DND-41 (cell line): ENCODE measurements around the gene EPN1.

Experiments
- ATAC-seq: fragments of 200-7000 bp; cut with Tn5 transposase; 3 replicates; pipeline ENCODE4 v1.9.1; 2021; ENCODE audit warnings: low read depth; ENCODE audit not compliant: insufficient read depth
- DNase-seq: peaks from one replicate; pipeline ENCODE4 v3.0.0-alpha.2; 2020
- H2AFZ ChIP-seq: 2 replicates; pipeline ENCODE4 v1.6.0; 2012; ENCODE audit warnings: low read depth, low read length
- H3K27ac ChIP-seq: 2 replicates; pipeline ENCODE4 v1.5.1; 2012; ENCODE audit warnings: low read length, inconsistent platforms
- H3K27me3 ChIP-seq: fragments of 200-600 bp; sonication (generic); 2 replicates; pipeline ENCODE4 v1.6.0; 2012; ENCODE audit warnings: low read length, mild to moderate bottlenecking, inconsistent platforms; ENCODE audit not compliant: insufficient read depth, poor library complexity
- H3K36me3 ChIP-seq: 2 replicates; pipeline ENCODE4 v1.5.1; 2012; ENCODE audit warnings: low read length, inconsistent platforms; ENCODE audit not compliant: insufficient read depth
- H3K4me1 ChIP-seq: 2 replicates; pipeline ENCODE4 v1.5.1; 2012; ENCODE audit warnings: mild to moderate bottlenecking, low read length; ENCODE audit not compliant: insufficient read depth
- H3K4me2 ChIP-seq: 2 replicates; pipeline ENCODE4 v1.6.0; 2012; ENCODE audit warnings: mild to moderate bottlenecking, moderate library complexity, low read length, inconsistent platforms; ENCODE audit not compliant: insufficient read depth
- H3K4me3 ChIP-seq, 2 experiments: fragments of 200-600 bp in 1 of 2; shearing (Covaris generic) in 1 of 2; 2 replicates each; pipeline ENCODE4 v1.5.1; 2012 to 2016; ENCODE audit warnings: inconsistent platforms in 2 of 2, low read length in 2 of 2, mild to moderate bottlenecking in 2 of 2, low read depth in 1 of 2, moderate library complexity in 1 of 2
- H3K79me2 ChIP-seq: 2 replicates; pipeline ENCODE4 v1.6.0; 2012; ENCODE audit warnings: low read length, inconsistent platforms; ENCODE audit not compliant: insufficient read depth
- H3K9ac ChIP-seq: 2 replicates; pipeline ENCODE4 v1.6.0; 2012; ENCODE audit warnings: low read depth, mild to moderate bottlenecking, inconsistent platforms, low read length, moderate library complexity
- H3K9me3 ChIP-seq: 2 replicates; pipeline ENCODE4 v1.5.1; 2012; ENCODE audit warnings: low read length, moderate library complexity, mild to moderate bottlenecking, inconsistent platforms; ENCODE audit not compliant: insufficient read depth, severe bottlenecking
- H4K20me1 ChIP-seq: 2 replicates; pipeline ENCODE4 v1.6.0; 2012; ENCODE audit warnings: low read length; ENCODE audit not compliant: insufficient read depth
- CTCF ChIP-seq: IDR thresholded peaks from 2 replicates; pipeline ENCODE4 v1.5.1; 2012; ENCODE audit warnings: borderline replicate concordance, low read length, moderate library complexity, mild to moderate bottlenecking; ENCODE audit not compliant: poor library complexity, severe bottlenecking; ENCODE audit errors: extremely low read depth
- EZH2 ChIP-seq: IDR thresholded peaks from 3 replicates; pipeline ENCODE4 v1.6.1; 2012; ENCODE audit warnings: borderline replicate concordance, low read depth, mild to moderate bottlenecking, moderate library complexity, low read length, inconsistent platforms; ENCODE audit not compliant: severe bottlenecking

Gene EPN1

GRCh38 chr19:55646889-55647731, 27.9 kb upstream of the EPN1 start:
- Histone ChIP-seq H3K27ac (peak overlapping the region; percentile 87), H3K4me3 (peak overlapping the region; percentile 70 to 81; a peak in 3 of 4 replicates), H3K79me2 (peaks cover 57% of the 10 kb centered on the region), H3K36me3 (peaks cover 23% of the 10 kb centered on the region), H4K20me1 (peaks cover 13% of the 10 kb centered on the region; the same call in 1 of the 2 replicates), H3K27me3 (no peaks in the 10 kb centered on the region), H3K4me2 (peak overlapping the region; percentile 93), H3K9ac (peak overlapping the region; percentile 96), H3K4me1 (peaks cover 67% of the 10 kb centered on the region), H2AFZ (peak overlapping the region; percentile 85), H3K9me3 (no peaks in the 10 kb centered on the region)
- ATAC-seq (no peak), DNase-seq (no peak)
- TF ChIP-seq CTCF: no peak
- TF ChIP-seq EZH2: no peak

- H3K36me3 ChIP-seq: peaks cover 23% of the 10 kb centered on the region
- peak within 1 kb of the TSS; percentile 87 for H3K27ac ChIP-seq
- peak within 1 kb of the TSS; percentile 85 for H2AFZ ChIP-seq
- peak within 1 kb of the TSS; percentile 93 for H3K4me2 ChIP-seq
- H3K79me2 ChIP-seq: peaks cover 53% of the 10 kb centered on the region
- TF ChIP-seq CTCF (no peak), EZH2 (no peak)
- H3K4me3 ChIP-seq: peak within 1 kb of the TSS; percentile 70 to 81
- no peaks in the 10 kb centered on the region for H3K27me3 ChIP-seq
- DNase-seq (peak; percentile 82), ATAC-seq (peak; percentile 61)
- peaks cover 13% of the 10 kb centered on the region; the same call in 1 of the 2 replicates for H4K20me1 ChIP-seq
- peak within 1 kb of the TSS; percentile 96 for H3K9ac ChIP-seq
- H3K9me3 ChIP-seq: no peaks in the 10 kb centered on the region
- H3K4me1 ChIP-seq: peaks cover 67% of the 10 kb centered on the region
These were observed 27.1 kb upstream of the EPN1 start, which contains the start of gene CCDC106 for GRCh38 chr19:55647732-55648584. Gene CCDC106, plus strand, starts transcription at chr19:55648212. Its CDS starts 835 bp downstream, at chr19:55649047.

DNA sequence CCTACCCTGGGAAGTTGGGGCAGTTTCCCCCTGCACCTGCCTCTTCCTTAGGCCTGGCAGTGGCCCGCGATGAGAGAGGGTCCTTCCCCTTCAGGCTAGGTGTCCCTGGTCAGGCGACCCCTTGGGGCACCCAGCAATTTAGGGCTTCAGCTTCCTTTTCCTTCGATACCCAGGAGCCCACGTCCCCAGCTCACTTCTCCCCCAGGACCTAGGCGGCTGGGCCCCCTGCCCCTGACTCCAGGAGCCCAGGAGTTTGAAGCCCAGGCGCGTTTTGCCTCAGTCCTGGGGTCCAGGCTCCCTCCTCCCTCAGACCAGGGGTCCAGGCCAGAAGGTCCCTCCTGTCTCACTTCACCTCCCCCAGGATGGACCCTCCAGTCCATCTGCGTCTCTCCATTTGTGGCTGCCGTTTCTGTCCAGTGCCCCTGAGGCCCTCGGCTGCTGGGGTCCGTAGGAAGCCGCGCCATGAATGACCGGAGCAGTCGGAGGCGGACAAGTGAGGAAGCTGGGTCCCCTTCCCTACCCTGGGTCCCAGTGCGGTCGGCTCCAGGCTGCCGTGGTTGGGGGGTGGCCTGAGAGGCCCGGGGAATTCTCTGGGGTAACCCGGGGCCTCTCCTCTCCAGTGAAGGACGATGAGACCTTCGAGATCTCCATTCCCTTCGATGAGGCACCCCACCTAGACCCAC, 26.3 kb upstream of the EPN1 start:
- no peak for DNase-seq
- Histone ChIP-seq H3K9ac (peak overlapping the region; percentile 96), H3K27me3 (no peaks in the 10 kb centered on the region), H3K4me3 (peak overlapping the region; percentile 70 to 81), H3K9me3 (no peaks in the 10 kb centered on the region), H2AFZ (peak overlapping the region; percentile 85), H3K36me3 (peaks cover 23% of the 10 kb centered on the region), H3K4me2 (peak overlapping the region; percentile 93), H4K20me1 (peaks cover 13% of the 10 kb centered on the region; the same call in 1 of the 2 replicates), H3K79me2 (peaks cover 48% of the 10 kb centered on the region), H3K27ac (peak overlapping the region; percentile 87), H3K4me1 (peaks cover 67% of the 10 kb centered on the region)
- TF ChIP-seq EZH2 (no peak), CTCF (no peak)
- ATAC-seq: peak; percentile 28; the same call in 2 of the 3 replicates
